K562 (cell line): Measurements from ENCODE around the gene PRKACA. TPM values are rescaled to one million over a fixed set of nuclear protein-coding genes. Genes with fewer than 3 reads are reported as not detected.
A peak's percentile ranks its signal among the peaks of the same experiment; 100 is the strongest.

Source experiments
- ATF3 ChIP-seq, 2 experiments: fragments of 450-650 bp in 1 of 2; sonication (generic) in 1 of 2; formaldehyde crosslinking in 1 of 2; IDR thresholded peaks in 1 of 2; conservative IDR thresholded peaks in 1 of 2; 2 replicates each; pipeline versions ENCODE4 v1.6.1 to v1.8.1; 2016 to 2023; ENCODE audit warnings: mild to moderate bottlenecking in 2 of 2, moderate library complexity in 2 of 2, inconsistent platforms in 1 of 2, missing genetic modification reagents in 1 of 2
- BHLHE40 ChIP-seq: IDR thresholded peaks from 2 replicates; pipeline ENCODE4 v1.6.1; 2011; ENCODE audit warnings: low read length, improper control_type of control experiment
- E2F4 ChIP-seq: sonication (generic); formaldehyde crosslinking; IDR thresholded peaks from 2 replicates; pipeline ENCODE4 v1.8.0; 2022; ENCODE audit warnings: mild to moderate bottlenecking, low read depth, missing genetic modification reagents
- HDGF ChIP-seq: fragments of 450-650 bp; IDR thresholded peaks from 2 replicates; pipeline ENCODE4 v1.6.1; 2016
- MCM5 ChIP-seq: fragments of 450-650 bp; IDR thresholded peaks from 2 replicates; pipeline ENCODE4 v1.6.1; 2016; ENCODE audit warnings: low read depth
- NFIX ChIP-seq: fragments of 250-450 bp; sonication (Bioruptor Pico); IDR thresholded peaks from 2 replicates; pipeline ENCODE4 v1.4.0; 2020; ENCODE audit warnings: low read depth, mild to moderate bottlenecking, moderate library complexity
- PCBP1 ChIP-seq: fragments of 200-400 bp; formaldehyde crosslinking; IDR thresholded peaks from 2 replicates; pipeline ENCODE4 v1.6.1; 2018; ENCODE audit warnings: mild to moderate bottlenecking, low read depth, low read length; ENCODE audit not compliant: poor library complexity, severe bottlenecking
- RBM25 ChIP-seq: fragments of 200-400 bp; formaldehyde crosslinking; IDR thresholded peaks from 2 replicates; pipeline ENCODE4 v1.6.1; 2018; ENCODE audit warnings: low read length, low read depth, moderate library complexity; ENCODE audit not compliant: severe bottlenecking
- RERE ChIP-seq: sonication (generic); formaldehyde crosslinking; IDR thresholded peaks from 2 replicates; pipeline ENCODE4 v1.8.0; 2023; ENCODE audit warnings: missing genetic modification reagents, mild to moderate bottlenecking, borderline replicate concordance
- SETDB1 ChIP-seq: IDR thresholded peaks from one replicate; pipeline ENCODE4 v1.6.1; 2012; ENCODE audit warnings: low read length, control low read depth, inconsistent platforms
- THRA ChIP-seq: fragments of 450-650 bp; IDR thresholded peaks from 2 replicates; pipeline ENCODE4 v1.6.1; 2017; ENCODE audit warnings: mild to moderate bottlenecking, moderate library complexity
- ZBTB5 ChIP-seq: fragments of 450-650 bp; IDR thresholded peaks from 2 replicates; pipeline ENCODE4 v1.6.1; 2017; ENCODE audit warnings: antibody characterized with exemption
- ZC3H11A ChIP-seq: IDR thresholded peaks from 2 replicates; pipeline ENCODE4 v1.6.1; 2012; ENCODE audit warnings: low read depth, low read length, improper control_type of control experiment
- polyA plus RNA-seq, 8 experiments: library from polyadenylated mRNA; depleted of rRNA in 4 of 8; stranded (reverse) in 5 of 8; unstranded in 3 of 8; fragments of >200 nt; fragmentation: Nextera tagmentation in 2 of 8; fragmentation: Illumina TruSeq in 1 of 8; extraction: Ambion mirVana in 2 of 8; extraction: Trizol in 1 of 8; gene quantifications; 2 replicates each; pipeline versions ENCODE4 v1.2.1 to v1.2.3, GENCODE V29; 2011 to 2014; ENCODE audit warnings: inconsistent platforms in 1 of 8, missing spikeins in 1 of 8
- total RNA-seq, 7 experiments: library from RNA; depleted of rRNA in 6 of 7; stranded (reverse); fragments of >200 nt in 6 of 7; fragmentation: Illumina TruSeq in 2 of 7; extraction: Trizol in 2 of 7; gene quantifications; 2 replicates each; pipeline versions ENCODE4 v1.2.1 to v1.2.3, GENCODE V29; 2011 to 2021; ENCODE audit warnings: low replicate concordance in 1 of 7

Gene PRKACA
- total and polyA plus RNA-seq, 9 of the 15 experiments (the other 6 are each of a cell fraction or from before 2014, with no cell fraction given), result 1.2 to 63.1 (median 13.0) TPM

DNA sequence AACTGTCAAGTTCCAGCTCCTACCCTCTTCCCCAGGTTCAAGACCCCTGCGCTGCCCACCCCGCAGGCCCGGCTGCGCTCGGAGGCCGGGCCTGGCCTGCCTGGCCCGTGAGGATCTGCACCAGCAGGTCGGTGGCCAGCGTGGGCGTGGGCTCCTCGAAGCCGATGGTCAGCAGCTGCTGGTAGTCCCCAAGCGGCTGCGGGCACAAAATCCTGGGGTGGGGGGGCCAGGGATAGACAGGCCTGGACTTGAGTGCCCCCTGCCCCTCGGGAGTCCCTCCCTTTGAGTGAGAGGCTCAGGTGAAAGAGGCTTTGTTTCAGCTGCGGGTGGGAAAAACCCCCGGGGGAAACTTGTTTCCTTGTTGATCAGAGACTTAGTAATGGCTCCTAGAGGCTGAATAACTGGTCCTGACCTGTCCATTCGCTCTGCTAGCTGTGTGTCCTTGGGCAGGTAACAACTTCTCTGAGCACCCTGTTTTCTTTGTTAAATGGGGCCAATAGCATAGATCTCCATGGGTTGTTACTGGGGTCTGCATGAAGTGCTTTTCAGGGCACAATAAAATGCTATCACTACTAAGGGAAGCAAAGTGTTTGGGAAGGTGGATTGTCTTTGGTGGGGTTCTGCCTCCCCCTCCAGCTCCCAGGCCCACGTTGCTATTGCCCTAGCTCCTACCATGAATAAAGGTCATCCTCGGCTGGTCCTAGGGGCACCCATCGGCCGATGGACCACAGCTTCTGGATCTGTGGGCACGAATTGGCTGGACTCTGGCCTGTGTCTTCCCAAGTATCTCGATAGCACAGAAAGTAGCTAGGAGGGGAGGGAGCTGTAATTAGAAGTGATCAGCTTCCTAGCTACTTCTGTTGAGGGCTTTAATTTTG, 35.5 kb downstream of the PRKACA start (continued):
- TF ChIP-seq ATF3 (IDR thresholded peaks at IDR 0.05), result no peak
- no peak for TF ChIP-seq ATF3 (CRISPR knock-in tag; conservative IDR thresholded peaks at IDR 0.05)
- no peak for TF ChIP-seq THRA
- TF ChIP-seq E2F4 (CRISPR knock-in tag), result no peak
- no peak for TF ChIP-seq ZBTB5
- no peak for TF ChIP-seq MCM5
- no peak for TF ChIP-seq SETDB1
- peak; percentile 21; the same call in 1 of the 2 replicates for TF ChIP-seq BHLHE40
- TF ChIP-seq NFIX (CRISPR knock-in tag), result no peak
- TF ChIP-seq HDGF, result no peak
- TF ChIP-seq RERE (CRISPR knock-in tag), result no peak
- TF ChIP-seq RBM25, result peak; percentile 55
- TF ChIP-seq ZC3H11A, result no peak
- peak; percentile 39 for TF ChIP-seq PCBP1
